ENCODE measurements around the gene VMP1.
A peak's percentile ranks its signal among the peaks of the same experiment; 100 is the strongest.
"Not testable (repeated sequence)": the region's sequence is repeated elsewhere in the genome, so short reads cannot be mapped to it uniquely, and the experiment has no call there.

VMP1 gene

DNA sequence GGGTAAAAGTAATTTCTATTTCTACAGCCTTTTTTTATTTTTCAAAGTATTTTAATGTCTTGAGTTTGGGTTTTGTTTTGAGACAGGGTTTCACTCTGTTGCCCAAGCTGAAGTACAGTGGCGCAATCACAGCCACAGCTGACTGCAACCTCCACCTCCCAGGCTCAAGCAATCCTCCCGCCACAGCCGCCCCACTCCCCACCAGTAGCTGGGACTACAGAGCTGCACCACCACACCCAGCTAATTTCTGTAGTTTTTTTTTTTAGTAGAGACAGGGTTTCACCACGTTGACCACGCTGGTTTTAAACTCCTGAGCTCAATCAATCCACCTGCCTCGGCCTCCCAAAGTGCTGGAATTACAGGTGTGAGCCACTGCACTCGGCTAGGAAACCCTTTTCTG, 141.3 kb downstream of the VMP1 start:
- no peaks in the 10 kb centered on the region for H3K36me3 ChIP-seq (ENCODE audit: control insufficient read depth in 2 of 2, insufficient read depth in 2 of 2, low read length in 2 of 2)
- no peak overlapping the region for H3K4me3 ChIP-seq (ENCODE audit: low read length in 2 of 2)
- H3K27me3 ChIP-seq (ENCODE audit: control insufficient read depth in 1 of 2, insufficient read depth in 2 of 2, low read length in 2 of 2): no peaks in the 10 kb centered on the region
- H3K27ac ChIP-seq (ENCODE audit: low read length): no peak overlapping the region
- H3K4me1 ChIP-seq (ENCODE audit: control insufficient read depth, insufficient read depth, low read length): peaks cover 33% of the 10 kb centered on the region
- H3K9ac ChIP-seq (ENCODE audit: low read length in 2 of 2): no peak overlapping the region
- H3K9me3 ChIP-seq (ENCODE audit: control insufficient read depth in 2 of 2, low read length in 2 of 2): no peaks in the 10 kb centered on the region

DNA sequence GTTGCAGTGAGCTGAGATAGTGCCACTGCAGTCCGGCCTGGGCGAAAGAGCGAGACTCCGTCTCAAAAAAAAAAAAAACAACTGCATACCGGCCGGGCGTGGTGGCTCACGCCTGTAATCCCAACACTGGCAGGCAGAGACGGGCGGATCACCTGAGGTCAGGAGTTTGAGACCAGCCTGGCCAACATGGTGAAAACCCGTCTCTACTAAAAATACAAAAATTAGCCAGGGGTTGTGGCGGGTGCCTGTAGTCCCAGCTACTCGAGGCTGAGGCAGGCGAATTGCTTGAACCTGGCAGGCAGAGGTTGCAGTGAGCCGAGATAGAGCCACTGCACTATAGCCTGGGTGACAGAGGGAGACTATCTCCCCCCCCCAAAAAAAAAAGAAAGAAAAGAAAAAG, 142.9 kb downstream of the VMP1 start:
- not testable (repeated sequence) for H3K36me3 ChIP-seq (ENCODE audit: control insufficient read depth in 2 of 2, insufficient read depth in 2 of 2, low read length in 2 of 2); H3K9me3 ChIP-seq (ENCODE audit: control insufficient read depth in 2 of 2, low read length in 2 of 2); H3K9ac ChIP-seq (ENCODE audit: low read length in 2 of 2); H3K4me3 ChIP-seq (ENCODE audit: low read length in 2 of 2); H3K27me3 ChIP-seq (ENCODE audit: control insufficient read depth in 1 of 2, insufficient read depth in 2 of 2, low read length in 2 of 2); H3K27ac ChIP-seq (ENCODE audit: low read length)
- peaks cover 33% of the 10 kb centered on the region for H3K4me1 ChIP-seq (ENCODE audit: control insufficient read depth, insufficient read depth, low read length)

DNA sequence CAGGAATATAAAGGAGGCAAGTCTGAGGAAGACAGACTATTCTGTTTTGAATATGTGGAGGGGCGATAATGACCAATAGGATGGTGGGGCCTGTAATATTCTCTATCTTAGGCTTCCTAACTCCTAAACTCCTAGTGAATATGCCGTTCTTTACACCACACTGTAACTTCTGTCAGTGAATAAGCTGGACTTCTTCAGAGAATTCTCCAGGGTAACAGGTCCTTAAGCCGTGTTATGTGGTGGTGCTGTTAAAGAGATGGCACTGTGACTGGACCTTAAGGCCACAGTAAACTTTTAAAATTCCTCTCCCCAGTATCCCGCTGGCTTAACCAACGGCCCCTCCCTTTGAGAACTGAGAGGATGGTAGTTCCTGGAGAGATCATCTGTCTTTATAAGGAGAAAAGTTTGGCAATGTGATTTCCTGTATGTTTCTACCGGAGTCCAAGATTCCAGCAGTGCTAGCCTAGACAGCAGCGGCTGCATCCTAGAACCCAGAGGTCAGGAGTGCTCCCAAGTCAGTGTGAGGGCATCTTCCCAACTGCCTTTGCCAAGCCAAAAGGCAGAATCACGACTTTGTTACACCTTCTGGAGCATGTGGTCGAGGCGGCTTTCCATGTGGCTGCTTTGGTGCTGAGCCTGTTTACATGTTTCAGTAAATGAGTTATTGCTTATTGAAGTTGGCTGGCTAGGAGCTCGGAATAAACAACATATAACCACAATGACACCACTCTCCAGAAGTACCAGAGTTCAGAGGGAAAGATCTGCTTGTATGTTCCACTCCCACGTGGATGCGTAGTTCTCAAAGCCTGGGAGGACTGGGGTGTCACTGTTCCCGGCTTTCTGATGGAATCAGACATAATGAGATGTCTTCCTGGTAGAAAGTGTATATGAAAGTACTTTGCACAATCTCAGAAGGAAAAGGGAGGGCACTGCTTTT, 144.3 kb downstream of the VMP1 start:
- H3K27me3 ChIP-seq (ENCODE audit: control insufficient read depth in 1 of 2, insufficient read depth in 2 of 2, low read length in 2 of 2): no peaks in the 10 kb centered on the region
- H3K9ac ChIP-seq (ENCODE audit: low read length in 2 of 2): peak overlapping the region in 1 of 2 donors; percentile 37
- H3K9me3 ChIP-seq (ENCODE audit: control insufficient read depth in 2 of 2, low read length in 2 of 2): no peaks in the 10 kb centered on the region
- no peaks in the 10 kb centered on the region for H3K36me3 ChIP-seq (ENCODE audit: control insufficient read depth in 2 of 2, insufficient read depth in 2 of 2, low read length in 2 of 2)
- peaks cover 20% of the 10 kb centered on the region for H3K4me1 ChIP-seq (ENCODE audit: control insufficient read depth, insufficient read depth, low read length)
- H3K27ac ChIP-seq (ENCODE audit: low read length): peak overlapping the region; percentile 31
- H3K4me3 ChIP-seq (ENCODE audit: low read length in 2 of 2): peak overlapping the region in 1 of 2 donors; percentile 29

DNA sequence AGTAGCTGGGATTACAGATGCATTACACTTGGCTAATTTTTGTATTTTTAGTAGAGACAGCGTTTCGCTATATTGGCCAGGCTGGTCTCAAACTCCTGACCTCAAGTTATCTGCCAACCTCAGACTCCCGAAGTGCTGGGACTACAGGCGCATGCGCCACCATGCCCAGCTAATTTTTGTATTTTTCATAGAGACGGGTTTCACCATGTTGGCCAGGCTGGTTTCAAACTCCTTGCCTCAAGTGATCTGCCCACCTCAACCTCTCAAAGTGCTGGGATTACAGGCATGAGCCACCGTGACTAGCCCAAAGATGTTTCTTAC, 145.4 kb downstream of the VMP1 start:
- H3K27ac ChIP-seq (ENCODE audit: low read length); H3K4me3 ChIP-seq (ENCODE audit: low read length in 2 of 2); H3K9me3 ChIP-seq (ENCODE audit: control insufficient read depth in 2 of 2, low read length in 2 of 2); H3K9ac ChIP-seq (ENCODE audit: low read length in 2 of 2); H3K36me3 ChIP-seq (ENCODE audit: control insufficient read depth in 2 of 2, insufficient read depth in 2 of 2, low read length in 2 of 2); H3K27me3 ChIP-seq (ENCODE audit: control insufficient read depth in 1 of 2, insufficient read depth in 2 of 2, low read length in 2 of 2): not testable (repeated sequence)
- peaks cover 11% of the 10 kb centered on the region for H3K4me1 ChIP-seq (ENCODE audit: control insufficient read depth, insufficient read depth, low read length)

DNA sequence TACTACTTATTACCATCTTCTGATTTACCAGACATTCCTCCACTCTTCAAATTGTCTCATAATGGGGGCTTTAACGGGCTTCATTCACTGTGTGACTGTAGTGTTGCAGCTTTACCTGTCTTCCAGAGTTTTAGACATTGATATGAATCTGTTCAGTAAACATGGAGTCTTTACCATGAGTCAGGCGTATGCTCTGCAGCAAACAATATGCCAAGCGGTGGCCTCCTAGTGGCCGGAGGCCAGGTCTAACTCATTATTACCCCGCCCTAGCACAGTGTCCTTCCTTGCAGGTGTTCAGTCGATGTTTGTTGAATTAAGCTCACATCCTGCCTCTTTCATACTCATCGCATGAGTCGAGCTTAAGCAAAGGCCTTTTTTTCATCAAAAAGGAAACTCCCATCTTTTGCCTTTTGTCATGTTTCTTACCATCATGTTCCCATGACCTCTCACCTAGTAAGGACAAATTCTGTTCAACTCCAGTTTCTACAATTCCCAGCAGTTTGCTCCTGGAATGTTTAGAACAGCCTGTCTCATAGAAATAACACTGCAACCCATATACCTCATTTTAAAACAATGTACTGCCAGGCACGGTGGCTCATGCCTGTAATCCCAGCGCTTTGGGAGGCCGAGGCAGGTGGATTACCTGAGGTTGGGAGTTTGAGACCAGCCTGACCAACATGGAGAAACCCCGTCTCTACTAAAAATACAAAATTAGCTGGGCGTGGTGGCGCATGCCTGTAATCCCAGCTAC, 145.9 kb downstream of the VMP1 start:
- Histone ChIP-seq H3K9me3 (ENCODE audit: control insufficient read depth in 2 of 2, low read length in 2 of 2) (no peaks in the 10 kb centered on the region), H3K27me3 (ENCODE audit: control insufficient read depth in 1 of 2, insufficient read depth in 2 of 2, low read length in 2 of 2) (no peaks in the 10 kb centered on the region), H3K9ac (ENCODE audit: low read length in 2 of 2) (no peak overlapping the region), H3K4me3 (ENCODE audit: low read length in 2 of 2) (no peak overlapping the region), H3K27ac (ENCODE audit: low read length) (no peak overlapping the region), H3K4me1 (ENCODE audit: control insufficient read depth, insufficient read depth, low read length) (peaks cover 11% of the 10 kb centered on the region), H3K36me3 (ENCODE audit: control insufficient read depth in 2 of 2, insufficient read depth in 2 of 2, low read length in 2 of 2) (no peaks in the 10 kb centered on the region)

DNA sequence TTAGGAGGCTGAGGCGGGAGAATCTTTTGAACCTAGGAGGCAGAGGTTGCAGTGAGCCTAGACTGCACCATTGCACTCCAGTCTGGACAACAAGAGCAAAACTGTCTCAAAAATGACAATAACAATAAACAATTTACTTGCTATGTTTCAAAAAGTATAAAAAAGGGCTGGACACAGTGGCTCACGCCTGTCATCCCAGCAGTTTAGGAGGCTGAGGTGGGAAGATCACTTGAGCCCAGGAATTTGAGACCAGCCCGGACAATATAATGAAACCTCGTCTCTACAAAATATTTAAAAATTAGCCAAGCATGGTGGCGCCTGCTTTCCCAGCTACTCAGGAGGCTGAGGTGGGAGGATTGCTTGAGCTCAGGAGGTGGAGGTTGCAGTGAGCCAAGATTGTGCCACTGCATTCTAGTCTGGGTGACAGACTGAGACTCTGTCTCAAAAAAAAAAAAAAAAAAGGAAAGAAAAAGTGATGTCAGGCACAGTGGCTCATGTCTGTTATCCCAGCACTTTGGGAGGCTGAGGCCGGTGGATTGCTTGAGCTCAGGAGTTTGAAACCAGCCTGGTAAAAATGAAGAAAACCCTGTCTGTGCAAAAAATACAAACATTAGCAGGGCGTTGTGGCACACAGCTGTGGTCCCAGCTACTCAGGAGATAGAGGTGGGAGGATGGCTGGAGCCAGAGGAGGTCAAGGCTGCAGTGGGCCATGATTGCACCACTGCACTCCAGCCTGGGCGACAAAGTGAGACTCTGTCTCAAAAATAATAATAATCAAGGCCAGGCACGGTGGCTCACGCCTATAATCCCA, 146.7 kb downstream of the VMP1 start:
- not testable (repeated sequence) for H3K27me3 ChIP-seq (ENCODE audit: control insufficient read depth in 1 of 2, insufficient read depth in 2 of 2, low read length in 2 of 2); H3K36me3 ChIP-seq (ENCODE audit: control insufficient read depth in 2 of 2, insufficient read depth in 2 of 2, low read length in 2 of 2); H3K4me3 ChIP-seq (ENCODE audit: low read length in 2 of 2); H3K27ac ChIP-seq (ENCODE audit: low read length); H3K9me3 ChIP-seq (ENCODE audit: control insufficient read depth in 2 of 2, low read length in 2 of 2); H3K9ac ChIP-seq (ENCODE audit: low read length in 2 of 2)
- H3K4me1 ChIP-seq (ENCODE audit: control insufficient read depth, insufficient read depth, low read length): peaks cover 11% of the 10 kb centered on the region

DNA sequence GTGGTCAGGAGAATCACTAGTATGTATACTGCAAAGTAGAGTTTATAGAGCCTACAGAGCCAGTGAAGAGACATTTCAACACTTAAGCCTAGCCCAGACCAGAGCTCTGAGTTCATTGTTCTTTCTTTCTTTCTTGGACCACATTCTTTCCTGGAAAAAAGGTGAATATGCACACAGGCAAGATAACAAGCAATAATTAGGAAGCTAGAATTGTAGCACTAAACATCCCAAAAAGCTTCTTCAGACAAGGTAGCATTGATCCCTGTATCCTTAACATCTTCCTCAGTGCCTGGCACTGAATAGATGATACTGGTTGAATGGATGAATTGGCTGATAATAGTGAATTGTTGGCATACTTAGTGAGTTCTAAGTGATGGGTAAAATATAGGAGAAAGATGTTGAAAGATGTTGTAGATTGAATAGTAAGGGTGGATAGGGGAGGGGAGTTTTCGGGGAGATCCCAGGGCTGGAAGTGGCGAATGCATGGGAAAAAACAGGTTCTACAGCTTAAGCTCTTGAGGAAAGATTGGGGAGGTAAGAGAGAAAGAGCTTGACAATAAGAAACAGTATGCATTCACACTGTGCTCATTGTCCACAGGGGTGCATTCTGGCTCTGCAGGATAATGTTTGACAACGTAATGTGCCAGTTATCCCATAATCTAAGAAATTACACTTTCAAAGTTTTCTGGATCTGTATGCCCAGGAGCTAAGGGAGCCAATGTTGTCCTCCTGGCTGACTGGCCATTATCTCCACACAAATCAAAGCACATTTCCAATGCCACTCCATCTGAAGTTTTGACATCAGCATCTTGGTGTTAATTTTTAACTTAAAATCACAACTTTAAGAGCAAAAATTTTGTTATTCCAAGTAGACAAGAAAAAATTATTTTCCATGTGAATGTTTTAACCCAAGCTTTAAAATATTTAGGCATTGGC, 149.7 kb downstream of the VMP1 start:
- Histone ChIP-seq H3K36me3 (ENCODE audit: control insufficient read depth in 2 of 2, insufficient read depth in 2 of 2, low read length in 2 of 2) (peaks cover 0 to 5% of the 10 kb centered on the region in 2 donors), H3K27me3 (ENCODE audit: control insufficient read depth in 1 of 2, insufficient read depth in 2 of 2, low read length in 2 of 2) (no peaks in the 10 kb centered on the region), H3K9me3 (ENCODE audit: control insufficient read depth in 2 of 2, low read length in 2 of 2) (no peaks in the 10 kb centered on the region), H3K4me3 (ENCODE audit: low read length in 2 of 2) (no peak overlapping the region), H3K4me1 (ENCODE audit: control insufficient read depth, insufficient read depth, low read length) (peaks cover under 1% of the 10 kb centered on the region), H3K27ac (ENCODE audit: low read length) (no peak overlapping the region), H3K9ac (ENCODE audit: low read length in 2 of 2) (no peak overlapping the region)

DNA sequence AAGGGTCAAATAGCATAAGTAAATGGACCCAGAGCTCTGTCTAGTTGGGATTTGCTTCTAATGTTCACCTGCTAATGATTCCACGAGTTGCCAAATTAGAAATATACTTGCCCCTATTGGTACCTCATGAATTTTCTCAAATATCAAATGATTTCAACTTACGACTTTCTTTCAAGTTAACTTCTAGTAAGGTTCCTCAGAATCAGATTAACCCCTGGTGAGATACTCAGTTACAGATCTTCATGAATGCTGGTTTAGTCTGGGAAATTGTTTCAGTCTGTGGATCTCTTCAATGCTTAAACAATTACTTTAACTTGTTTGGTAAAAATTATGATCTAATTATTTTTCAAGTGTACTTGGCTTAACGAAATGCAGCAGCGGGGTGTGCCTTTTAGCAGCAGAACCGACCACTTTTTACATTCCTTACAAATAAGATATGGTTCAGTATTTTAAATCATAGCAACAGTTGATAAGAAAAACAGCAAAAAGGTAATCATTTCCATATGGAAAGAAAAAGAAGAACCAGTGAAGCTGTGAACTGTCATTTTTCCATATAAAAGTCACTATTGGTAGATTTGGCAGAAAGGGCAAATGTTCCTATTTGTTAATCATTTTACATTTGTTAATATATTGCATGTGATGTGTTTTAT, 150.8 kb downstream of the VMP1 start:
- Histone ChIP-seq H3K4me3 (ENCODE audit: low read length in 2 of 2) (no peak overlapping the region), H3K9ac (ENCODE audit: low read length in 2 of 2) (no peak overlapping the region), H3K27ac (ENCODE audit: low read length) (no peak overlapping the region), H3K9me3 (ENCODE audit: control insufficient read depth in 2 of 2, low read length in 2 of 2) (no peaks in the 10 kb centered on the region), H3K4me1 (ENCODE audit: control insufficient read depth, insufficient read depth, low read length) (no peaks in the 10 kb centered on the region), H3K27me3 (ENCODE audit: control insufficient read depth in 1 of 2, insufficient read depth in 2 of 2, low read length in 2 of 2) (no peaks in the 10 kb centered on the region), H3K36me3 (ENCODE audit: control insufficient read depth in 2 of 2, insufficient read depth in 2 of 2, low read length in 2 of 2) (peaks cover 2 to 5% of the 10 kb centered on the region in 2 donors)

DNA sequence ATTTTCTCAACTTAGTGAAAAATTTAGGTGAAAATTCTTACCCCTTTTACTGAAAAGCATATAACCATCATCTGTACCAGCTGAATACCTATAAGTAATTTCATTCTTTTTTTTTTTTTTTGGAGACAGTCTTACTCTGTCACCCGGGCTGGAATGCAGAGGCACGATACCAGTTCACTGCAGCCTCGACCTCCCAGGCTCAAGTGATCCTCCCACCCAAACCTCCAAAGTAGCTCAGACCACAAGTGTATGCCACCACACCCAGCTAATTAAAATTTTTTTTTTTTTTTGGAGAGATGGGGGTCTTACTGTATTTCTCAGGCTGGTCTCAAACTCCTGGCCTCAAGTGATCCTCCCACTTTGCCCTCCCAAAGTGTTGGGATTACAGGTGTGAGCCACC, 151.5 kb downstream of the VMP1 start:
- Histone ChIP-seq H3K27ac (ENCODE audit: low read length) (no peak overlapping the region), H3K9me3 (ENCODE audit: control insufficient read depth in 2 of 2, low read length in 2 of 2) (no peaks in the 10 kb centered on the region)

More for the DNA sequence above, 151.5 kb downstream of the VMP1 start:
- no peak overlapping the region for H3K4me3 ChIP-seq (ENCODE audit: low read length in 2 of 2)
- H3K27me3 ChIP-seq (ENCODE audit: control insufficient read depth in 1 of 2, insufficient read depth in 2 of 2, low read length in 2 of 2): no peaks in the 10 kb centered on the region
- H3K4me1 ChIP-seq (ENCODE audit: control insufficient read depth, insufficient read depth, low read length): no peaks in the 10 kb centered on the region
- H3K9ac ChIP-seq (ENCODE audit: low read length in 2 of 2): no peak overlapping the region
- H3K36me3 ChIP-seq (ENCODE audit: control insufficient read depth in 2 of 2, insufficient read depth in 2 of 2, low read length in 2 of 2): peaks cover 2 to 5% of the 10 kb centered on the region in 2 donors
